Activated T-cell treated with anti-CD3 and anti-CD28 coated beads, Interleukin-2, amount 50 U/mL, for 72 hours (primary cell): ENCODE measurements around the gene TGFB2. TPM values are rescaled to one million over a fixed set of nuclear protein-coding genes. Genes with fewer than 3 reads are reported as not detected.

ENCODE experiments used
- ATAC-seq, 2 donors: fragments of 150-1000 bp; cut with Tn5 transposase; replicated peaks in 1 of 2; 2 replicates each; pipeline ENCODE4 v1.10.0; 2021; ENCODE audit warnings: moderate library complexity in 2 of 2, mild to moderate bottlenecking in 1 of 2
- DNase-seq, 2 donors: peaks; one replicate each; pipeline ENCODE4 v3.0.0; 2021 to 2022; ENCODE audit warnings: mixed read lengths in 1 of 2
- H3K27ac Mint-ChIP-seq: one replicate; pipeline ENCODE4 v1.8.0; 2022; ENCODE audit warnings: mild to moderate bottlenecking, moderate library complexity, mixed read lengths
- H3K27me3 Mint-ChIP-seq: one replicate; pipeline ENCODE4 v1.8.0; 2022; ENCODE audit warnings: low read depth, mixed read lengths
- H3K36me3 Mint-ChIP-seq, 2 donors: one replicate each; pipeline ENCODE4 v1.8.0; 2022; ENCODE audit warnings: mixed read lengths in 2 of 2, mild to moderate bottlenecking in 1 of 2; ENCODE audit not compliant: insufficient read depth in 2 of 2
- H3K4me1 Mint-ChIP-seq: one replicate; pipeline ENCODE4 v1.8.0; 2022; ENCODE audit warnings: low read depth, mixed read lengths
- H3K4me3 Mint-ChIP-seq, 2 donors: one replicate each; pipeline ENCODE4 v1.8.0; 2022; ENCODE audit warnings: mild to moderate bottlenecking in 2 of 2, mixed read lengths in 2 of 2, moderate library complexity in 2 of 2
- H3K9me3 Mint-ChIP-seq, 2 donors: one replicate each; pipeline ENCODE4 v1.8.0; 2022; ENCODE audit warnings: mixed read lengths in 2 of 2
- total RNA-seq, 2 donors: library from RNA; stranded (reverse); gene quantifications; one replicate each; pipeline ENCODE4 v1.2.3, GENCODE V29; 2022

The TGFB2 gene
- total RNA-seq, 2 donors from 2014 or later: not detected

GRCh38 chr1:218474128-218474527 is 129.0 kb downstream of the TGFB2 start:
- Mint-ChIP-seq H3K9me3 (peaks cover 0 to 1% of the 10 kb centered on the region in 2 donors), H3K27ac (no peak overlapping the region), H3K4me1 (peaks cover 14% of the 10 kb centered on the region), H3K4me3 (peak overlapping the region in 1 of 2 donors; percentile 34), H3K27me3 (peaks cover 14% of the 10 kb centered on the region), H3K36me3 (no peaks in the 10 kb centered on the region)
- DNase-seq (no peak), ATAC-seq (no peak)

GRCh38 chr1:218475275-218475674 is 130.1 kb downstream of the TGFB2 start:
- no peak for ATAC-seq
- H3K36me3 Mint-ChIP-seq: no peaks in the 10 kb centered on the region
- H3K4me3 Mint-ChIP-seq: no peak overlapping the region
- peaks cover 24% of the 10 kb centered on the region for H3K27me3 Mint-ChIP-seq
- no peak overlapping the region for H3K27ac Mint-ChIP-seq
- H3K4me1 Mint-ChIP-seq: peaks cover 14% of the 10 kb centered on the region
- DNase-seq: no peak
- H3K9me3 Mint-ChIP-seq: peaks cover 0 to 1% of the 10 kb centered on the region in 2 donors

- H3K27ac Mint-ChIP-seq: no peak overlapping the region
- DNase-seq (no peak), ATAC-seq (no peak)
- peaks cover 14% of the 10 kb centered on the region for H3K4me1 Mint-ChIP-seq
- peaks cover 0 to 1% of the 10 kb centered on the region in 2 donors for H3K9me3 Mint-ChIP-seq
- H3K36me3 Mint-ChIP-seq: no peaks in the 10 kb centered on the region
- peaks cover 27% of the 10 kb centered on the region for H3K27me3 Mint-ChIP-seq
- no peak overlapping the region for H3K4me3 Mint-ChIP-seq
Observed at GRCh38 chr1:218475699-218476098, 130.6 kb downstream of the TGFB2 start.

- Mint-ChIP-seq H3K4me3 (no peak overlapping the region), H3K27me3 (peaks cover 27% of the 10 kb centered on the region), H3K9me3 (peaks cover 0 to 1% of the 10 kb centered on the region in 2 donors), H3K27ac (no peak overlapping the region), H3K36me3 (no peaks in the 10 kb centered on the region), H3K4me1 (peaks cover 14% of the 10 kb centered on the region)
- no peak for ATAC-seq
- no peak for DNase-seq
Observed at GRCh38 chr1:218476385-218476784, 131.2 kb downstream of the TGFB2 start.

- ATAC-seq (no peak), DNase-seq (no peak)
- no peak overlapping the region for H3K4me3 Mint-ChIP-seq
- no peaks in the 10 kb centered on the region for H3K36me3 Mint-ChIP-seq
- H3K4me1 Mint-ChIP-seq: peaks cover 9% of the 10 kb centered on the region
- H3K9me3 Mint-ChIP-seq: peaks cover 0 to 1% of the 10 kb centered on the region in 2 donors
- H3K27me3 Mint-ChIP-seq: peaks cover 27% of the 10 kb centered on the region
- H3K27ac Mint-ChIP-seq: no peak overlapping the region
Observed at GRCh38 chr1:218478336-218478735, 133.2 kb downstream of the TGFB2 start.

GRCh38 chr1:218479436-218480115 is 134.4 kb downstream of the TGFB2 start:
- Mint-ChIP-seq H3K4me3 (no peak overlapping the region), H3K9me3 (peaks cover 0 to 1% of the 10 kb centered on the region in 2 donors), H3K36me3 (no peaks in the 10 kb centered on the region), H3K27me3 (peaks cover 22% of the 10 kb centered on the region), H3K4me1 (no peaks in the 10 kb centered on the region), H3K27ac (no peak overlapping the region)
- no peak for ATAC-seq
- DNase-seq: no peak

- no peak overlapping the region for H3K27ac Mint-ChIP-seq
- H3K4me1 Mint-ChIP-seq: no peaks in the 10 kb centered on the region
- DNase-seq (no peak), ATAC-seq (no peak)
- H3K36me3 Mint-ChIP-seq: no peaks in the 10 kb centered on the region
- peaks cover 0 to 1% of the 10 kb centered on the region in 2 donors for H3K9me3 Mint-ChIP-seq
- no peak overlapping the region for H3K4me3 Mint-ChIP-seq
- peaks cover 20% of the 10 kb centered on the region for H3K27me3 Mint-ChIP-seq
Observed at GRCh38 chr1:218480137-218480536, 135.0 kb downstream of the TGFB2 start.

- peaks cover 0 to 1% of the 10 kb centered on the region in 2 donors for H3K9me3 Mint-ChIP-seq
- H3K36me3 Mint-ChIP-seq: no peaks in the 10 kb centered on the region
- DNase-seq: no peak
- peaks cover 20% of the 10 kb centered on the region for H3K27me3 Mint-ChIP-seq
- H3K4me3 Mint-ChIP-seq: no peak overlapping the region
- H3K4me1 Mint-ChIP-seq: no peaks in the 10 kb centered on the region
- ATAC-seq: no peak
- H3K27ac Mint-ChIP-seq: no peak overlapping the region
Observed at GRCh38 chr1:218480588-218481099, 135.5 kb downstream of the TGFB2 start.

GRCh38 chr1:218481116-218481775 is 136.1 kb downstream of the TGFB2 start:
- Mint-ChIP-seq H3K4me1 (no peaks in the 10 kb centered on the region), H3K27me3 (peaks cover 20% of the 10 kb centered on the region), H3K36me3 (no peaks in the 10 kb centered on the region)

GRCh38 chr1:218482683-218483082 is 137.5 kb downstream of the TGFB2 start:
- Mint-ChIP-seq H3K4me3 (no peak overlapping the region), H3K27ac (no peak overlapping the region), H3K36me3 (no peaks in the 10 kb centered on the region), H3K9me3 (no peaks in the 10 kb centered on the region), H3K27me3 (peaks cover 13% of the 10 kb centered on the region), H3K4me1 (no peaks in the 10 kb centered on the region)
- DNase-seq: no peak
- ATAC-seq: no peak

More at GRCh38 chr1:218481116-218481775, 136.1 kb downstream of the TGFB2 start:
- Mint-ChIP-seq H3K9me3 (peaks cover 0 to 1% of the 10 kb centered on the region in 2 donors), H3K4me3 (no peak overlapping the region), H3K27ac (no peak overlapping the region)
- DNase-seq: no peak
- ATAC-seq: no peak

GRCh38 chr1:218485241-218485928 is 140.2 kb downstream of the TGFB2 start:
- Mint-ChIP-seq H3K27me3 (peaks cover 2% of the 10 kb centered on the region), H3K27ac (no peak overlapping the region), H3K4me3 (no peak overlapping the region), H3K4me1 (no peaks in the 10 kb centered on the region), H3K9me3 (no peaks in the 10 kb centered on the region), H3K36me3 (no peaks in the 10 kb centered on the region)
- ATAC-seq: no peak
- DNase-seq: no peak

GRCh38 chr1:218488531-218488930 is 143.4 kb downstream of the TGFB2 start:
- no peak overlapping the region for H3K27ac Mint-ChIP-seq
- ATAC-seq (no peak), DNase-seq (no peak)
- no peaks in the 10 kb centered on the region for H3K4me1 Mint-ChIP-seq
- H3K4me3 Mint-ChIP-seq: no peak overlapping the region
- H3K9me3 Mint-ChIP-seq: no peaks in the 10 kb centered on the region
- peaks cover 7% of the 10 kb centered on the region for H3K27me3 Mint-ChIP-seq
- peaks cover 0 to 2% of the 10 kb centered on the region in 2 donors for H3K36me3 Mint-ChIP-seq

- DNase-seq (no peak), ATAC-seq (no peak)
- Mint-ChIP-seq H3K4me1 (no peaks in the 10 kb centered on the region), H3K27ac (no peak overlapping the region), H3K9me3 (no peaks in the 10 kb centered on the region), H3K27me3 (peaks cover 7% of the 10 kb centered on the region), H3K36me3 (peaks cover 0 to 2% of the 10 kb centered on the region in 2 donors), H3K4me3 (no peak overlapping the region)
Observed at GRCh38 chr1:218488986-218489385, 143.8 kb downstream of the TGFB2 start.
